ENCODE results near the gene MICB.
"Not testable (repeated sequence)": the region's sequence is repeated elsewhere in the genome, so short reads cannot be mapped to it uniquely, and the experiment has no call there.

Gene MICB

DNA sequence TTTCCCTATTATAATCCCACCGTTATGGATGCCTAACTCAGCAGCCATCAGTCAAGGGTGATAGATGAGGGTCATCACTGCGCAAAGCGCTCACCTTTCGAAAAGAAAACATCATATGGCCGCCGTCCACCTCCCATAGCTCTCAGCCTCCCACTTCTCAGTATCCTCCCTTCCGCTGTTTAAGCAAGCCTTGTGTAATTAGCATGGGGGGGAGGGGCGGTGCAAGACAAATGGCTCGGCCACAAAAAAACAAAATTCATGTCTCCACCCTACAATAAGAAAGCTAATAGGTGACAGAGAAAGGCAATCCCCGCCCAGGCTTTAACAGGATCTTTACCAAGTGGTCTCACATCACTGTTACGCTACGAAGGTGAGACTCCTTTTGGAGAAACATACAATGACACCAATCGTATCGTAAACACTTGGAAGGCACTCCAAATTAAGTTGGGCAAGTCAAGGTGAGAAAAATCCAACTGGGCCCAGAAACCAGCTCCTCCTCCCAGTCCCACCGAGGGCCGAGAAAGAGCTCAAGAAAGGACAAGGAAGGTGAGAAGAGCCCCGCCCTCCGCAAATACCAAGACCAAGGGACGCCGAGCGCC, 43.2 kb downstream of the MICB start:
- DNase-seq (ENCODE audit: low read depth) = no peak

DNA sequence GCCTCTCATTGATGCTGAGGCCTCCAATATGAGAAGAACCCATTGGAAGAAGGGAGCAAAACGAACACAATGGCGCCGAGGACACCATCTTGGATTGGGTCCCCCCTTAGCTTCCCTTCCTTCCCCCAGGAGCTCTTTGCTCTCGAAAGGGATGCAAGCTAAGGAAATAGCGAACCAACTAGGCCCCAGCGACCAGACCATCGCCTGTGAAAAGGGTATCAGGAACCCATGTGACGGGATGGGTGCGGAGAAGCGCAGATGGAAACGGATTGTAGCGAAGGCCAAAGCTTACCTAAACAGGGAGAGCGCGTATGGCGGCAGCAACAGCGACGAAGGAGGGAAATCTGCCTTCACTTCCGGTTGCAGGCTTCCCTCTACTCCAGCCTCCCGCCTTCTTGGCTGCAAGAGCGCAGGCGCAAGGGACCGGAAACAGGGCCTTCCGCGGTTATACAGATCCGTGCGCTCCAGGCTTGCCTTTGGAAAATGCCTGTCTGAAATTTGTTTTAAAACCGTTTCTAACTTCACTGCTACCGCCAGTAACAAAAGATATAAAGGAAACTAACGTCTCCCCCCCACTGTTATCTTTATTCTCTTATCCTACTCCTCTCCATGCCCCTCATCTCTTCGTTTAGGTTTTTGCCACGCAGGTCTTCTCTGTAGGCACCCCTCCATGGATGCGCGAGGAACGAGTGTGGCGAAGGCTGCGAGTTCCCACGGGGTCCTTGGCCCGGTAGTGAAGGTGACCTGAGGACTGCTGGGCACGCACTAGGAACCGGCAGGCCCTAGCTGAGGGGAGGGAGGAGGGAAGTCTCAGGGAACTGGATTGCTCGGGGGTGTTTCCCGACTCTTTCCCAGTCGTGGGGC, 43.9 kb downstream of the MICB start, which contains the start of gene DDX39B:
Gene DDX39B (minus strand): TSS at position 346 of the 864 bp plus-strand sequence. CDS start 1,471 bp downstream, outside the sequence.
- peak; percentile 73 for DNase-seq (ENCODE audit: low read depth)

DNA sequence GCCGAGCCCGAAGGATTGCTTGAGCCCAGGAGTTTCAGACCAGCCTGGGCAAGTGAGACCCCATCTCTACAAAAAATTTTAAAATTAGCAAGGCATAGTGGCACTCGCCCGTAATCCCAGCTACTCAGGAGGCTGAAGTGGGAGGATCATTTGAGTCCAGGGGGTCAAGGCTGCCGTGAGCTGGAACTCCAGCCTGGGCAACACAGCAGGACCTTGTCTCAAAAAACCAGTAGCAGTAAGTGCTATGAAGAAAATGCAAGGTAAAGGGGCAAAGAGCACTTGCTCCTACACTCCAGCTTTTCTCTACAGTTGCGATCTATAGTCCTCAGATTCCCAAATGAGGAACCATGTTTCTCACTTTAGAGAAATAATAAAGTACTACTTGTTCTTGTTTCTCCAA, 45.7 kb downstream of the MICB start:
- no peak for DNase-seq (ENCODE audit: low read depth)

DNA sequence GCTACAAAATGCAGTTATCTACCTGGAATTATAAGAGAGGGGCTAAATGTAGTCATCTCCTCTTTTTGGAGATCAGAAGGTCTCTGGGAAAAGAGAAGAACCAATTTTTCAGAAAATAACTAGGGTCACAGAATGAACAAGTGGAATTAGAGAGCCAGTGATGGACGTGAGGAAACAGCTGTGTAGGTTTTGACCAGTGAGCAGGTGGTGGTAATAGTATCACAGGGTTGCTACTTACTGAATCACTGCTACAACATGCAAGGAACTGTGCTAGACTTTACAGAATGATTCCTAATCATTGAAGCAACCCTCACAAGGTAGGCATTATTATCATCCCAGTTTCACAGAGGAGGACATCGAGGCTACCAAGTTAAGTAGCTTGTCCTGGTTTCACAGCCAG, 46.7 kb downstream of the MICB start:
- DNase-seq (ENCODE audit: low read depth) = no peak

DNA sequence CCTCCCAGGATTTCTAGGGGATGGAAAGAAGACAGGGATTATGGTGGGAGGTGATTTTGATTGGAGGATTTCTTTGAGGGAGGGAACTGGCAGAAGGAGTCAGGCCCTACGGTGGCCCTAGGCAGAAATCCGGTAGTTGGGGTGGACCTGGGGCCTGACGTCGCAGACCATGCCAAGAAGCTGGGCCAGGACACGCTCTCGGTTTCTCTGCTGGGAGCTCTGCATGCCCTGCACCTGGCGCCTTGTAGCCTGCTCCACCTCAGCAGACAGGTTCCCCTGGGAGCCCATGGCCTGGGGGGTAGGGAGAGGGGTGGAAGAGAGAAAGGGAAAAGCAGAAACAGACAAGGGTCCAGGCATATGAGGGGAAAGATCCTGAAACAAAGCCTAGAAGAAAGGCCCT, 47.3 kb downstream of the MICB start:
- no peak for DNase-seq (ENCODE audit: low read depth)

DNA sequence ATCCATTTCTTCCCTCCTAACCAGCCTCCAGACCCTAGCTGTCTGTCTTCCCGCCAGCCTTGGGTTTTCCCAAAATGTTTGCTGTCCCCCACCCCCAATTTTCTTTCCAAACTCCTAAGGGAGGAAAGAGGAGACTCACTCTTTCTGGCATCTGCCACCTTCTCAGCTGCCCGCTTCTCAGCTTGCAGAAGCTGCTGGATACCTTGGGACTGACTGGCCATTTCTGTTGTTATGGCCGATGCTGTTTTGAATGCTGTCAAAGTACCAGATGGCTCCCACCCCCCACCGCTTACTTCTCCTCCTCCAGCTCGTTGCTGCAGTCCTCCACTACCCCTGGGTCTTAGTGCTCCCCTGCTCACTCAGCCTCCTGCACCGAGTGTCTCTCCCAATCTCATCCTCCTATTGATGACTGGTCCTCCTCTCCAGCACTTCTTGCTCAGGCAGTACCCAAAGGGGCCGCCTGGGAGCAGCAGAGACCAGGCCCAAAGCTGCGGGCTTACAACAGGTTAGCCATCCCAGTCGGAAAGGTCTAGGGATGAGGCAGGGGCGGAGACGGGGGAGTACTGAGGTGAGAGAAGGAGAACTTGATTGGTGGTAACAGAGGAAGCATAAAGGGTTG, 48.5 kb downstream of the MICB start, which contains the start of gene ATP6V1G2:
Gene ATP6V1G2 (minus strand): TSS at position 270 of the 619 bp plus-strand sequence. CDS start 49 bp downstream, at position 221.
- peak; percentile 56 for DNase-seq (ENCODE audit: low read depth)

DNA sequence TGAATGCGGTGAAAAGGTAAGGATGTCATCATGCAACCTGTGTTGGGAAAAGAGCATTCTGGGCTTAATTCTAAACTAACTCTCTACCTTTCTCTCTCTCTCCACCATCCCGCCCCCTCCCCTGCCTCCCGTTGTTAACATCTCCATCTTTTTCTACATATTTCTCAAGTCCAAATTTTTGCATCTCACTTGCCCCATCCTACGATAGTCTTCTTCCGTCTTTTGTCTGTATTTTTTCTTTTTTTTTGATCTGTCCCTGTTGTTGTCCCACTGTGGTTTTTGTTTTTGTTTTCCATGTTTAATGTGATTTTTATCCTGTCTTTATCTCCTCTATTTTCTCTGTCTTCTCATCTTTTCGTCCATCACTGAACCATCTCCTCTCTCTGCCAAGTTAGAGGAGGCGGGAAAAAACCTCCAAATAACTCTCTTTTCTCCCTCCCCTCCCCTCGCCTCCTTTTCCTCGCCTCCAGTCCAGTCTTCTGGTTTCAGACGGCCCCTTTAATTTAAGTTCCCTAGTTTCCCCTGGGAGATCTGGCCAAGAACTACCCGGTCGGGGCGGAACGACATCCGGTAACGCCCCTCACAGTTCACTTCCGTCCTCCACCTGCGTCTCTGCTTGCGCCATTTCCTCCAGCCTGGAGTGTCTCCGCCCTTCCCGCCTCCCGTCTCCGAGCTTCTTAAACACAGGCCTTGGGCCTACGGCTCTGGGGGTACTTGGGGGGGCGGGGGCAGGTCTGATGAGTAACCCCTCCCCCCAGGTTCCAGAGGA, 49.2 kb downstream of the MICB start, which contains the start of gene NFKBIL1:
Gene NFKBIL1 (plus strand): TSS at position 651 of the 769 bp plus-strand sequence. CDS start 87 bp downstream, at position 738.
- DNase-seq (ENCODE audit: low read depth) = peak; percentile 71

DNA sequence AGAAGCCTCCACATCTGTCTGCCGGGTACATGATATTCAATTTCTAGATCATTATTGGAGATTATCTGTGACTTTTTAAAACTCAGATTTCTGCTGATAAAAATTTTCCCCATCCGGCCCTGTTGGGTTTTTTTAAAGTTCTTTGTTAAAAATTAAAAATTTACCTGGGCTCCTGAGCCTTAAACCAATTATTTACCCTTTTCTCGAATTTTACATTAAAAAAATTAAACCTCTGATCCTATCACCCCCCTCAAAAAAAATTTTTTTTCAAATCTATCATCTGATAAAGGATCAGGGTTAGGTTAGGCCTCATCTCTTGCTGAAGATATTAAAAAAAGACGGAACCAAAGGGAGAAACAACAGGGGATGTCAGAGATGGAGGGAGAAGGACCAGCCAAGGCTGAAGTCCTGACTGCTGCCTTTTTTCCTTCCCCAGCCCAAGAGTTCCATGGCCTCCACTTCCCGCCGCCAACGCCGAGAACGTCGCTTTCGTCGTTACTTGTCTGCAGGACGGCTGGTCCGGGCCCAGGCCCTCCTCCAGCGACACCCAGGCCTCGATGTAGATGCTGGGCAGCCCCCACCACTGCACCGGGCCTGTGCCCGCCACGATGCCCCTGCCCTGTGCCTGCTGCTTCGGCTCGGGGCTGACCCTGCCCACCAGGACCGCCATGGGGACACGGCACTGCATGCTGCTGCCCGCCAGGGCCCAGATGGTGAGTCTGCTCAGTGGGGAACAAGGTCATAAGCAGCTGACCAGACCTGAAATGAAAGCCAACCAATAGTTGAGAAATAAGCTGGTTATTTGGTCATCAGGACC, 50.0 kb downstream of the MICB start:
- DNase-seq (ENCODE audit: low read depth) = no peak

DNA sequence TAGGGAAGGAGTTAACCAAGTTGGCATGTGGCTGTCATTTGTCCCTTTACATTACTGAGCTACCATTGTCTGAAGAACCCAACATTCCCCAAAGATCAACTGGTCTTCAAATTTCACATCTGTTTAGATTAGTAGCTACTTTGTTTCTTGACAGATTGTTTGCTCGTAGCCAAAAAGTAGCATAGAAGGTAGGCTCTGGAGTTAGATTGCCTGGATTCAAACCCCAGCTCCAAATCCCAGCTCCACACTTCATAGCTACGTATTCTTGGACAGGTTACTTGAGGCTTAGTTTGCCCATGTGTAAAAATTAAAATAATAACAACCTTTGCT, 50.6 kb downstream of the MICB start:
- DNase-seq (ENCODE audit: low read depth) = no peak

DNA sequence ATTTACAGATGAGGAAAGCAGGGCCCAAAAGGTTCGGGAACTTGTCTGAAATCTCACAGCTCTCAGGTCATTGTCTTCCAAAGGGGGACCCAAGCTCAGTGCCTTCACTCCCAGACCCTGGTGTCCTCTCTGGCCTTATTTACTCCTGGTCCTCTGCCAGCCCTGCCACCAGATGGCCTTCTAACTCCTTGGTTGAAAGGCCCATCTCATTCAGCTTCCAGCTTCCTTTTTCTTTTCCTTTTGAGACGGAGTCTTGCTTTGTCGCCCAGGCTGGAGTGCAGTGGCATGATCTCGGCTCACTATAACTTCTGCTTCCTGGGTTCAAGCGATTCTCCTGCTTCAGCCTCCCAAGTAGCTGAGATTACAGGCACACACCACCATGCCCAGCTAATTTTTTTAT, 53.4 kb downstream of the MICB start:
- DNase-seq (ENCODE audit: low read depth) = not testable (repeated sequence)

DNA sequence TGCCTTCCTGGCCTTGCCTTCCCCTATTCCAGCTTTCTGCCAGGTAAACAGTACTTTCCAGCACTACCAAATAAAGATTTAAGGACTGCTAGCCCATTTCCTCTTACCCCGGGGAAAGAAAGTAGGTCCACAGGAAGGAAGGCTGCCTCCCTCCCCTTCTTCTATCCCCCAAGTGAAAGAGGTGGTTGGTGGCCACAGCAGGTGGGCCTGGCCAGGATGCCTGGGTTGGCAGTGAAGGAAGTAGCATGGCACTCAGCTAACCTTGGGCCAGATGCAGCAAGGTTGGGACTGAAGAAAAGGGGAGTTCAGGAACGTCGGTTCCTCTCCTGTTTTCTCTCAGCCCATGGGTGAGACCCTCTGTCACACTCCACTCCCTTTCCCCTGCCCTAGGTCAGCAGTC, 58.4 kb downstream of the MICB start:
- no peak for DNase-seq (ENCODE audit: low read depth)

DNA sequence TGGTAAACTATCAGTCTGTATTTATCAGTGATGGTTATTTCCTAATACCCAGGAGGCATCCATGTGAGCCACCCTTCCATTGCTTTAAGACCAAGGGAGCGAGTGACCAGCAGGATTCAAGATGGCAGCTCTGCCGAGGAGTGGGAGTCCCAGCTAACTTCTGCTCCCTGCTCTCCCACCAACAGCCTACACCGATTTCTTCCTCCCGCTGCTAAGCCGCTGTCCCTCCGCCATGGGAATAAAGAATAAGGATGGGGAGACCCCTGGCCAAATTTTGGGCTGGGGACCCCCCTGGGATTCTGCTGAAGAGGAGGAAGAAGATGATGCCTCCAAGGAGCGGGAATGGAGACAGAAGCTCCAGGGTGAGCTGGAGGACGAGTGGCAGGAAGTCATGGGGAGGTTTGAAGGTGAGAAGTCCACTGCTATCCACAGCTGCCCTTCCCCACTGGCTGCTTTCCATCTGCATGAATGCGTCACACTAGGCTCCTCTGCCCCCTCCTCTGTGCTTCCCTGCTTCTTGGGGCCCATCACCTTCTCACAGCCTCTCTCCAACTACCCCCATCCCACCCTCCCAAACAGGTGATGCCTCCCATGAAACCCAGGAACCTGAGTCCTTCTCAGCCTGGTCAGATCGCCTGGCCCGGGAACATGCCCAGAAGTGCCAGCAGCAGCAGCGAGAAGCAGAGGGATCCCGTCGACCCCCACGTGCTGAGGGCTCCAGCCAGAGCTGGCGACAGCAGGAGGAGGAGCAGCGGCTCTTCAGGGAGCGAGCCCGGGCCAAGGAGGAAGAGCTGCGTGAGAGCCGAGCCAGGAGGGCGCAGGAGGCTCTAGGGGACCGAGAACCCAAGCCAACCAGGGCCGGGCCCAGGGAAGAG, 59.7 kb downstream of the MICB start:
- no peak for DNase-seq (ENCODE audit: low read depth)

DNA sequence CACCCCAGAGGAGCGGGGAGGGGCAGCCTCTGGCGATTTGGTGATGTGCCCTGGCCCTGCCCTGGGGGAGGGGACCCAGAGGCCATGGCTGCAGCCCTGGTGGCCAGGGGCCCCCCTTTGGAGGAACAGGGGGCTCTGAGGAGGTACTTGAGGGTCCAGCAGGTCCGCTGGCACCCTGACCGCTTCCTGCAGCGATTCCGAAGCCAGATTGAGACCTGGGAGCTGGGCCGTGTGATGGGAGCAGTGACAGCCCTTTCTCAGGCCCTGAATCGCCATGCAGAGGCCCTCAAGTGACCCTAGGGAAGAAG, 60.3 kb downstream of the MICB start:
- DNase-seq (ENCODE audit: low read depth) = no peak

DNA sequence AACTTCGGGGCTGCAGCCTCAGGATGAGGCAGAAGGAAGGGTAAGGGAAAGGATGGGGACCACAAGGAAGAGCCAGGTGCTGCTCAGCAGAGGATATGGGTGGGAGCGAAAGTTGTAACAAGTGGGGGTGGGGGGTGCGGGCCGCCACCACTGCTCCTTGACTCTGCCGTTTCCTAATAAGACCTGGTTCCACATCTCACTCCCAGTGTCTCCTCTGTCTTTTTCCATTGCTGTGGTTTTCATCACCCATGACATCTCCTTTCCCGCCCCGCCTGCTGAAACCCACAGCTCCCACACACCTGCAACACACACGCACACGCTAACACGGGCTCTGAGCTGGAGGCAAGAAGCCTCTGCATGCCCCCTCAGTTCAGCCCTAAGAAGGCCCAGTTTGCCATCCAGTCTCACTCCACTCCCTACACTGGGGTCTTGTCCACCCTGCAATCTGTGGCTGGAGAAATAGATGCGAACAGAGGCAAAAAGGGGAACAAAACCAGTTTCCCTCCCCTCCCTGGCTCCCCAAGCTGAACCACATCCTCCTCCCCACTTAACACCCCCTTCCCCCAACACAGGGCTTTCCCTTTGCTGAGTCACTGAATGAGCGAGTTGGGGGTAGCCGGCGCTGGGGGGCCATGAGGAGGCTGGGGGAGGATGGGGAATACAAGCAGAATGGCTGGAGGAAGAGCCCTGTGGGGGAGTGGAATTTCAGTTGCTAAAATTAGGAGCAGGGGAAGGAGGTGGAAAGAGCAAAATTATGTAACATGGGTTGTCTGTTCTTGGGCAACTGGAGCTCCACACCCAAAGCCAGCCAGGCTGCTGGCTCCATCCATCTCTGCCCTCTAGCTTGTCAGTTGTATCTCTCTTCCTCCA, 60.9 kb downstream of the MICB start:
- DNase-seq (ENCODE audit: low read depth) = no peak

DNA sequence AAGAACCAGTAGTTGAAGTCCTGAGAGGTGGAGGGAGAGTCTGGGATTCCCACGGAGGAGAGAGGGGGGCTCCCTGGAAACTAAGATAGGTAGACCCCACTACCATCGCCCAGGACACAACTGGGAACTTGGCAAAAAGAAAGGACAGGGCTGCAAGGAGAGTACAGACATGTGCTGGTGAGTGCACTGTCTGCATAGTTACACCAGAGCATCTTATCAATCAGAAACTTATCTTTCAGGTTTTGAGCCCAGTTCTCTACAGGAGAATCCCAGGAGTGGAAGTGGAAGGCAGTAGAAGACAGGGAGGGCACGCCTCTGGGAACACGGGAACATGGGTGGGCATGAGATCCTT, 61.6 kb downstream of the MICB start:
- DNase-seq (ENCODE audit: low read depth) = no peak

DNA sequence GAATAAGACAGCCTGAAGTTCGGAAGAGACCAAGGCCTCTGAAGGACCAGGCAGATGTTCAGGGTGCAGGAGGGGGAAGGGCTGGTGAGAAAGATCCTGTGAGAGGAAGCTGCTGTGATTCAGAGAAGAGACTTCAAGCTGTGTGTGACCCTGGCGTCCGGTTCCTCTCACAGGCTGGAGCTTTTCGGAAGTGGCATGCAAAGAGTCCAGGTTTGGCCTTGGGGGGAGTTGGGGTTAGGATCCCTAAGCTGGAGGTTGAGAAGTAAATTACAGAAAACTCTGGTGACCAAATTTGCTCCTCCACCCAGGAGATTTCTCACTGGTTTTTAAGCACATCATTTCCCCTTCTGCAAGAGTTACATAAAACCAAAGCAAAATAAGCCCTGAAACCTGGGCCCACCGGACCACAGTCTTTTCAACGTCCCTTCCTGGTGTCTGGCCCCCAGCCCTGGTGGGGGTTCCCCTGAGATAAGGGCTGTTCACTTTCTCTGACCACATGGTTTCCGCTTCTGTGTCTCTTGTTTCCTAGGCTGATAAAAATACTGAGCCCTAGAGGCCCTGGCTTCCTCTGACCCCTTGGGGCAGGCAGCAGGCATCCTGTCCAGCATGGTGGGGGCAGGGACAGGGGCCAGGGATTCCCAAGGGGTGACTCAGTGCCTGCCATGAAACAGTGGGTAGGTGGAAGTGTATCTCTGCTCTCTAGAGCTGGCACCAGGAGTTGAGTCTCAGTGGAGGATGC, 62.2 kb downstream of the MICB start:
- DNase-seq (ENCODE audit: low read depth) = no peak

DNA sequence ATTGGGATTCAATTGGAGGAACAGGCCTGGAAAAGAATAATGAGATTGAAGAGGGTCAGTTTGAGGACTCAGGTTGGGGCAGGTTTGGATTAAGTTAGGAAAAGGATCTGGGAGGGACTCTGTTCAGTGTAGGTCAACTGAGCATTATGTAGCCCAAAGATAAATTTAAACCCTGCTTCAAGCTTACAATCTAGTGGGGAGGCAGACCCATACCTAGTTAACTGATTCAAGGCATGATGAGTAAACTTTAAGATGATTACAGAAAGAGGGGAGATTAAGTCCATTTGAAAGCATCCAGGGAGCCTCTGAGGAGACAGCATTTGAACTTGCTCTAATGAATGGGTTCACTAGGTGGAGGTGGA, 62.7 kb downstream of the MICB start:
- DNase-seq (ENCODE audit: low read depth) = no peak

Data from stimulated activated CD8-positive, alpha-beta memory T cell treated with anti-CD3 and anti-CD28 coated beads, Interleukin-15, amount 100 ng/mL, for 24 hours (primary cell).